SK-N-SH treated with all-trans-retinoic acid at 6 μM for 48 hours (cell line): ENCODE results near the gene FBXW12.

ENCODE experiments used
- ATAC-seq: fragments of 200-7000 bp; cut with Tn5 transposase; 3 replicates; pipeline ENCODE4 v1.9.1; 2020; ENCODE audit warnings: mild to moderate bottlenecking, moderate library complexity
- ARNTL ChIP-seq: fragments of 450-650 bp; formaldehyde crosslinking; IDR thresholded peaks from 2 replicates; pipeline ENCODE4 v1.5.0; 2020; ENCODE audit warnings: low read depth, mild to moderate bottlenecking, moderate library complexity, borderline replicate concordance
- BACH2 ChIP-seq: fragments of 250-450 bp; sonication (Bioruptor Pico); IDR thresholded peaks from 2 replicates; pipeline ENCODE4 v1.9.0; 2021; ENCODE audit warnings: mild to moderate bottlenecking, borderline replicate concordance
- CSDC2 ChIP-seq: fragments of 250-450 bp; sonication (Bioruptor Pico); IDR thresholded peaks from 2 replicates; pipeline ENCODE4 v1.5.0; 2020; ENCODE audit warnings: mild to moderate bottlenecking, moderate library complexity
- CSRNP3 ChIP-seq: fragments of 250-450 bp; sonication (Bioruptor Pico); IDR thresholded peaks from 2 replicates; pipeline ENCODE4 v1.5.1; 2021; ENCODE audit warnings: mild to moderate bottlenecking, moderate library complexity
- ESRRG ChIP-seq: fragments of 250-450 bp; sonication (Bioruptor Pico); IDR thresholded peaks from 2 replicates; pipeline ENCODE4 v1.6.1; 2021; ENCODE audit warnings: mild to moderate bottlenecking
- GLIS3 ChIP-seq: fragments of 250-450 bp; sonication (Bioruptor Pico); IDR thresholded peaks from 2 replicates; pipeline ENCODE4 v1.5.0; 2020; ENCODE audit warnings: mild to moderate bottlenecking, moderate library complexity
- ISL1 ChIP-seq: fragments of 250-450 bp; sonication (Bioruptor Pico); IDR thresholded peaks from 2 replicates; pipeline ENCODE4 v2.1.2; 2022; ENCODE audit warnings: mild to moderate bottlenecking, moderate library complexity
- OSR1 ChIP-seq: fragments of 250-450 bp; sonication (Bioruptor Pico); IDR thresholded peaks from 2 replicates; pipeline ENCODE4 v1.8.0; 2022; ENCODE audit warnings: moderate library complexity, mild to moderate bottlenecking, inconsistent platforms
- PPARA ChIP-seq: fragments of 250-450 bp; sonication (Bioruptor Pico); IDR thresholded peaks from 2 replicates; pipeline ENCODE4 v1.5.0; 2020; ENCODE audit warnings: mild to moderate bottlenecking, borderline replicate concordance
- RARB ChIP-seq: fragments of 250-450 bp; sonication (Bioruptor Pico); IDR thresholded peaks from 2 replicates; pipeline ENCODE4 v1.8.0; 2021; ENCODE audit warnings: mild to moderate bottlenecking, moderate library complexity
- SNAI2 ChIP-seq: fragments of 250-450 bp; sonication (Bioruptor Pico); IDR thresholded peaks from 2 replicates; pipeline ENCODE4 v1.5.0; 2020; ENCODE audit warnings: mild to moderate bottlenecking, moderate library complexity
- TCF4 ChIP-seq: fragments of 250-450 bp; sonication (Bioruptor Pico); IDR thresholded peaks from 2 replicates; pipeline ENCODE4 v1.8.0; 2021; ENCODE audit warnings: mild to moderate bottlenecking, moderate library complexity, borderline replicate concordance
- TOX ChIP-seq: fragments of 250-450 bp; sonication (Bioruptor Pico); IDR thresholded peaks from 2 replicates; pipeline ENCODE4 v1.8.0; 2021; ENCODE audit warnings: mild to moderate bottlenecking, moderate library complexity, borderline replicate concordance
- TSHZ2 ChIP-seq: fragments of 250-450 bp; sonication (Bioruptor Pico); IDR thresholded peaks from 2 replicates; pipeline ENCODE4 v1.5.0; 2020; ENCODE audit warnings: mild to moderate bottlenecking, moderate library complexity
- ZC3H10 ChIP-seq: fragments of 250-450 bp; sonication (Bioruptor Pico); IDR thresholded peaks from 2 replicates; pipeline ENCODE4 v1.5.1; 2021; ENCODE audit warnings: mild to moderate bottlenecking, moderate library complexity
- ZFP3 ChIP-seq: fragments of 250-450 bp; sonication (Bioruptor Pico); IDR thresholded peaks from 2 replicates; pipeline ENCODE4 v1.5.0; 2020; ENCODE audit warnings: mild to moderate bottlenecking, moderate library complexity
- ZNF565 ChIP-seq: fragments of 450-650 bp; formaldehyde crosslinking; conservative IDR thresholded peaks from 2 replicates; pipeline ENCODE4 v1.5.0; 2020; ENCODE audit warnings: low read depth, mild to moderate bottlenecking, moderate library complexity
- ZNF70 ChIP-seq: fragments of 450-650 bp; formaldehyde crosslinking; IDR thresholded peaks from 2 replicates; pipeline ENCODE4 v1.5.0; 2020; ENCODE audit warnings: mild to moderate bottlenecking, moderate library complexity
- ZNF8 ChIP-seq: fragments of 450-650 bp; formaldehyde crosslinking; IDR thresholded peaks from 2 replicates; pipeline ENCODE4 v1.5.0; 2020; ENCODE audit warnings: mild to moderate bottlenecking, moderate library complexity
- TF ChIP-seq, protein P1 (sequence below): fragments of 250-450 bp; sonication (Bioruptor Pico); IDR thresholded peaks from 2 replicates; pipeline ENCODE4 v1.8.0; 2020; ENCODE audit warnings: mild to moderate bottlenecking, moderate library complexity, borderline replicate concordance
- TF ChIP-seq, protein P2 (sequence below): fragments of 250-450 bp; sonication (Bioruptor Pico); IDR thresholded peaks from 2 replicates; pipeline ENCODE4 v1.8.0; 2021; ENCODE audit warnings: low read depth, mild to moderate bottlenecking, moderate library complexity, borderline replicate concordance

Gene FBXW12

GRCh38 chr3:48361928-48362327 is 10.1 kb upstream of the FBXW12 start (continued):
- TF ChIP-seq, protein P1, sequence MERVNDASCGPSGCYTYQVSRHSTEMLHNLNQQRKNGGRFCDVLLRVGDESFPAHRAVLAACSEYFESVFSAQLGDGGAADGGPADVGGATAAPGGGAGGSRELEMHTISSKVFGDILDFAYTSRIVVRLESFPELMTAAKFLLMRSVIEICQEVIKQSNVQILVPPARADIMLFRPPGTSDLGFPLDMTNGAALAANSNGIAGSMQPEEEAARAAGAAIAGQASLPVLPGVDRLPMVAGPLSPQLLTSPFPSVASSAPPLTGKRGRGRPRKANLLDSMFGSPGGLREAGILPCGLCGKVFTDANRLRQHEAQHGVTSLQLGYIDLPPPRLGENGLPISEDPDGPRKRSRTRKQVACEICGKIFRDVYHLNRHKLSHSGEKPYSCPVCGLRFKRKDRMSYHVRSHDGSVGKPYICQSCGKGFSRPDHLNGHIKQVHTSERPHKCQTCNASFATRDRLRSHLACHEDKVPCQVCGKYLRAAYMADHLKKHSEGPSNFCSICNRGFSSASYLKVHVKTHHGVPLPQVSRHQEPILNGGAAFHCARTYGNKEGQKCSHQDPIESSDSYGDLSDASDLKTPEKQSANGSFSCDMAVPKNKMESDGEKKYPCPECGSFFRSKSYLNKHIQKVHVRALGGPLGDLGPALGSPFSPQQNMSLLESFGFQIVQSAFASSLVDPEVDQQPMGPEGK (CRISPR knock-in tag), result no peak
- TF ChIP-seq CSDC2 (CRISPR knock-in tag), result no peak
- TF ChIP-seq ZC3H10 (CRISPR knock-in tag), result no peak
- no peak for TF ChIP-seq TCF4 (CRISPR knock-in tag)

DNA sequence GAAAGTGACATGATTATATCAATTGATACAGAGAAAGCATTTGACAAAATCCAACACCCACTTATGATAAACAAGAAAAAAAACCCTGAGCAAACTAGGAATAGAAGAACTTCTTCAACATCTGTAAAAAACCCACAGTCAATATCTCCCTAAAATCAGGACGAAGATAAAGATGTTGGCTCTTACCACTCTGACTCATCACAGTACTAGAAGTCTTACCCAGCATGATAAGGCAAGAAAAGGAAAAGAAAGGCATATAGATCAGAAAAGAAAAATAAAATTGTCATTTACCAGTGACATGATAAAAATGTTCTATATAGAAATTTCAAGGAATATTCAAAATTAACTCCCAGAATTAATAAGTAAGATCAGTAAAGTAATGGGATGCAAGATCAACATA is 7.2 kb upstream of the FBXW12 start:
- ATAC-seq, result no peak

DNA sequence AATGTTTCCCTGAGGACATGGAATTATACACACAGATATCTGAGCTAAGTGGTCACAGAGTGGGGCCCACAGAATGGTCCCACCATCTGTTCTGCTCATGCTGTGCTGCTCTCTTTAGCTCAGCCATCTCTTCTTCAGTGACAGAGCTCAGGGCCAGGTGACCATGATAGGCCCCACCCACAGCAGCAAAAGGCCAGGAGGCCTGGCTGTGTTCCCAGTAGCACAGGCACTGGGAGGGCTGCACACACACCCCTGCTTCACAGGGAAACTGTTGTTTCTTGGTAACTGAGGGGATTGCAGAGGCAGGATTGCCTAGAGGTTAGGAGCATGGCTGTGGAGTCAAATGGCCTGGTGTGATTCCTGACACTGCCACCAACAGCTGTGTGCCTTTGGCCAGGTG is 4.8 kb upstream of the FBXW12 start:
- no peak for TF ChIP-seq ISL1 (CRISPR knock-in tag)
- no peak for TF ChIP-seq ARNTL (CRISPR knock-in tag)
- no peak for TF ChIP-seq TOX (CRISPR knock-in tag)
- no peak for TF ChIP-seq OSR1
- no peak for TF ChIP-seq GLIS3 (CRISPR knock-in tag)
- TF ChIP-seq TCF4 (CRISPR knock-in tag), result no peak
- ATAC-seq, result no peak; the same call in 2 of the 3 replicates

More for the DNA sequence above, 7.2 kb upstream of the FBXW12 start:
- no peak for TF ChIP-seq CSDC2 (CRISPR knock-in tag)
- TF ChIP-seq ZC3H10 (CRISPR knock-in tag), result no peak
- TF ChIP-seq PPARA (CRISPR knock-in tag), result no peak
- TF ChIP-seq BACH2 (CRISPR knock-in tag), result no peak
- TF ChIP-seq GLIS3 (CRISPR knock-in tag), result no peak
- TF ChIP-seq SNAI2, result no peak
- TF ChIP-seq TCF4 (CRISPR knock-in tag), result no peak
- no peak for TF ChIP-seq ESRRG (CRISPR knock-in tag)
- TF ChIP-seq ZNF8, result no peak
- no peak for TF ChIP-seq ZNF70 (CRISPR knock-in tag)
- no peak for TF ChIP-seq TSHZ2

DNA sequence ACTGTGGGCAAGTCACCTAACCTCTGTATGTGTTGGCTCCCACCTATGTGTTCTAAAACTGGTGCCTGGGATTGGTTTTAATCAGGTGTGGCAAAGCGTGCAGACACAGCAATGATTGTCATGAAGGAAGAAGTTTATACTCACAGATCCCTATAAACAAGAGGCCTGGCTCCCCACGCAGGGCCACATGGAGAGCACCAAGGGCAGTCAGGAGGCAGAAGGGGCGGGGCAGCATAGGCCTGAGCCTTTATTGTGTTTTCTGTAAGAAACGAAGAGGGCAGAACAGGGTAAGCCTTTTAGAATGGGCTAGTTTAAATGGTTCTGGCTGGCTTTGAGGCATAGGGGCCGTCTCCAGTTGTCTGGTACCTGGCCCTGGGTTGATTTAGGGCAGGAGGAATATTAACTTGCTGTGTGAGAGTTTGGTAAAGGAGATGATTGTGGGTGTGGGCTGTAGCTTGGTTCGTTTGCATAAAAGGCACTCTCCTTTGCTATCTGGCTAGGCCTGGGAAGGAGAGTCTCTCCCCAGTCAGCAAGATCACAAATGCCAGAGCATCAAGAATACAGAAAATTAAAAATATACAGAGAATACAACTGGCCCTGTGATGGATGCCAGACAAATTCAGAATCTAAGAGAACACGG is 2.2 kb upstream of the FBXW12 start:
- no peak for ATAC-seq

DNA sequence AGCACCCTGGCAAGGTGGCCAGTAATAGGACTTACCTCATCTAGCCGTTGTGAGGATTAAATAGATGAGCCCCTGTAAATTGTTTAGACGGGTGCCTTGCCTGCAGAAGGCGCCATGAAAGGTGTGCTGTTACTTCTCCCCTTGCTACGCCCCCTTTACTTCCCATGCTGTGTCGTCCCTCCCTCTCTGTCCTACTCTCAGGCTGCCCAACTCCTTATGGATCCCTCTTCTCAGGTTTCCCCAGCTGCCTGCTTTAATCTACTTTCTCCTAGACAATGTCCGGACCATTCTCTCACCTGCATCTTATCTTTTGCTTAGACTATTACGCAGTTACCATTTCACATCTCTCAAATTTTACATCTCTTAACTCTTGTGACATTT is 1.7 kb upstream of the FBXW12 start:
- no peak for ATAC-seq
- TF ChIP-seq TCF4 (CRISPR knock-in tag) (no peak), BACH2 (CRISPR knock-in tag) (no peak), CSDC2 (CRISPR knock-in tag) (no peak), OSR1 (no peak), CSRNP3 (no peak), PPARA (CRISPR knock-in tag) (no peak), ZC3H10 (CRISPR knock-in tag) (no peak), ZNF8 (no peak), SNAI2 (no peak), RARB (no peak), ZNF565 (CRISPR knock-in tag) (no peak)
- TF ChIP-seq, protein P2, sequence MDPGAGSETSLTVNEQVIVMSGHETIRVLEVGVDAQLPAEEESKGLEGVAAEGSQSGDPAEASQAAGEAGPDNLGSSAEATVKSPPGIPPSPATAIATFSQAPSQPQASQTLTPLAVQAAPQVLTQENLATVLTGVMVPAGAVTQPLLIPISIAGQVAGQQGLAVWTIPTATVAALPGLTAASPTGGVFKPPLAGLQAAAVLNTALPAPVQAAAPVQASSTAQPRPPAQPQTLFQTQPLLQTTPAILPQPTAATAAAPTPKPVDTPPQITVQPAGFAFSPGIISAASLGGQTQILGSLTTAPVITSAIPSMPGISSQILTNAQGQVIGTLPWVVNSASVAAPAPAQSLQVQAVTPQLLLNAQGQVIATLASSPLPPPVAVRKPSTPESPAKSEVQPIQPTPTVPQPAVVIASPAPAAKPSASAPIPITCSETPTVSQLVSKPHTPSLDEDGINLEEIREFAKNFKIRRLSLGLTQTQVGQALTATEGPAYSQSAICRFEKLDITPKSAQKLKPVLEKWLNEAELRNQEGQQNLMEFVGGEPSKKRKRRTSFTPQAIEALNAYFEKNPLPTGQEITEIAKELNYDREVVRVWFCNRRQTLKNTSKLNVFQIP (CRISPR knock-in tag), result no peak

More for the DNA sequence above, 2.2 kb upstream of the FBXW12 start:
- TF ChIP-seq ZFP3 (CRISPR knock-in tag) (no peak), ESRRG (CRISPR knock-in tag) (no peak), ISL1 (CRISPR knock-in tag) (no peak), ZC3H10 (CRISPR knock-in tag) (no peak), ZNF70 (CRISPR knock-in tag) (no peak), RARB (no peak)
